Measurements from ENCODE around the gene PATZ1. TPM values are rescaled to one million over a fixed set of nuclear protein-coding genes. Genes with fewer than 3 reads are reported as not detected.

PATZ1 gene
- total RNA-seq, 2 experiments from 2014 or later = 49.2 to 53.4 TPM

- intact Hi-C loops (cut with micrococcal nuclease; ENCODE audit: unreplicated experiment) = no loop called here
- peaks cover 10% of the 10 kb centered on the region; the same call in 1 of the 2 replicates for H4K20me1 ChIP-seq (ENCODE audit: insufficient read depth, low read length)
- POLR2A ChIA-PET = no interaction called here
- TF ChIP-seq CTCF (conservative IDR thresholded peaks at IDR 0.05; ENCODE audit: low read length) (no peak), EZH2phosphoT487 (IDR thresholded peaks at IDR 0.05; ENCODE audit: borderline replicate concordance, low read depth, low read length) (no peak)
- no peaks in the 10 kb centered on the region for H3K9me3 ChIP-seq (ENCODE audit: low read length)
- H3K27ac ChIP-seq (ENCODE audit: low read depth, low read length, poor library complexity, severe bottlenecking) = peak overlapping the region; percentile 58
- H3K9me2 ChIP-seq (ENCODE audit: insufficient read depth, low read length) = no peaks in the 10 kb centered on the region
- H2AFZ ChIP-seq (ENCODE audit: low read length) = no peak overlapping the region
- no TSS peak for BruUV-seq (replicated peaks)
- H3K4me3 ChIP-seq (ENCODE audit: low read depth, low read length, poor library complexity, severe bottlenecking) = peak overlapping the region; percentile 84
- no peak for DNase-seq (ENCODE audit: low spot score)
- CTCF ChIA-PET (ENCODE audit: unreplicated experiment) = no interaction called here
- peaks cover 78% of the 10 kb centered on the region for H3K36me3 ChIP-seq (ENCODE audit: insufficient read depth, low read length)
- peaks cover 39% of the 10 kb centered on the region for H3K79me2 ChIP-seq (ENCODE audit: insufficient read depth, low read depth, low read length)
- H3K4me2 ChIP-seq (ENCODE audit: low read length) = peak overlapping the region; percentile 79
- H3K4me1 ChIP-seq (ENCODE audit: insufficient read depth, low read length, poor library complexity, severe bottlenecking) = peaks cover 26% of the 10 kb centered on the region
Observed at GRCh38 chr22:31342389-31343140, 3.6 kb downstream of the PATZ1 start.

GRCh38 chr22:31341386-31342088, 4.6 kb downstream of the PATZ1 start:
- Histone ChIP-seq H3K4me2 (ENCODE audit: low read length) (peak overlapping the region; percentile 79), H3K4me3 (ENCODE audit: low read depth, low read length, poor library complexity, severe bottlenecking) (no peak overlapping the region), H3K9me3 (ENCODE audit: low read length) (no peaks in the 10 kb centered on the region), H3K9me2 (ENCODE audit: insufficient read depth, low read length) (no peaks in the 10 kb centered on the region), H4K20me1 (ENCODE audit: insufficient read depth, low read length) (peaks cover 10% of the 10 kb centered on the region; the same call in 1 of the 2 replicates), H3K27ac (ENCODE audit: low read depth, low read length, poor library complexity, severe bottlenecking) (no peak overlapping the region), H3K36me3 (ENCODE audit: insufficient read depth, low read length) (peaks cover 85% of the 10 kb centered on the region), H3K79me2 (ENCODE audit: insufficient read depth, low read depth, low read length) (peaks cover 39% of the 10 kb centered on the region), H2AFZ (ENCODE audit: low read length) (no peak overlapping the region), H3K4me1 (ENCODE audit: insufficient read depth, low read length, poor library complexity, severe bottlenecking) (peaks cover 25% of the 10 kb centered on the region)
- POLR2A ChIA-PET = interaction anchor here (0.8 kb wide), 1 partner anchor 93 kb away, joined by 5 read pairs; no protein-coding TSS in a partner anchor
- CTCF ChIA-PET (ENCODE audit: unreplicated experiment) = no interaction called here
- no peak for DNase-seq (ENCODE audit: low spot score)
- TF ChIP-seq EZH2phosphoT487 (IDR thresholded peaks at IDR 0.05; ENCODE audit: borderline replicate concordance, low read depth, low read length) = no peak
- TF ChIP-seq CTCF (conservative IDR thresholded peaks at IDR 0.05; ENCODE audit: low read length) = no peak
- no TSS peak for BruUV-seq (replicated peaks)
- intact Hi-C loops (cut with micrococcal nuclease; ENCODE audit: unreplicated experiment) = no loop called here

Data from OCI-LY7 (cell line).